SIG-M5 (cell line): ENCODE results near the gene CPNE6.

Experiments
- DNase-seq: peaks from one replicate; lab custom pipeline; 2025; lab: John Stamatoyannopoulos, UW

The CPNE6 gene

GRCh38 chr14:24054646-24055045 lies 16.7 kb upstream of the CPNE6 start:
- DNase-seq = no peak

- DNase-seq = no peak
Measured at GRCh38 chr14:24055971-24056799, 15.2 kb upstream of the CPNE6 start.

- DNase-seq = no peak
Measured at GRCh38 chr14:24056800-24057184, 14.6 kb upstream of the CPNE6 start.

GRCh38 chr14:24057271-24057670 lies 14.1 kb upstream of the CPNE6 start:
- DNase-seq = no peak

GRCh38 chr14:24057867-24058259 lies 13.5 kb upstream of the CPNE6 start:
- DNase-seq = no peak

GRCh38 chr14:24058260-24058950 lies 13.0 kb upstream of the CPNE6 start:
- DNase-seq = no peak

- DNase-seq = no peak
Measured at GRCh38 chr14:24058951-24059475, 12.3 kb upstream of the CPNE6 start.

GRCh38 chr14:24059841-24060388 lies 11.4 kb upstream of the CPNE6 start:
- DNase-seq = no peak

- no peak for DNase-seq
Measured at GRCh38 chr14:24060443-24060842, 10.9 kb upstream of the CPNE6 start.

GRCh38 chr14:24060984-24061913 lies 10.1 kb upstream of the CPNE6 start:
- DNase-seq = no peak

GRCh38 chr14:24062216-24062980 lies 9.0 kb upstream of the CPNE6 start:
- no peak for DNase-seq

GRCh38 chr14:24063263-24063836 lies 8.0 kb upstream of the CPNE6 start:
- DNase-seq = no peak

GRCh38 chr14:24064091-24064795 lies 7.1 kb upstream of the CPNE6 start:
- DNase-seq = no peak

- DNase-seq = no peak
Measured at GRCh38 chr14:24064856-24065255, 6.5 kb upstream of the CPNE6 start.

GRCh38 chr14:24065408-24065807 lies 6.0 kb upstream of the CPNE6 start:
- no peak for DNase-seq

- no peak for DNase-seq
Measured at GRCh38 chr14:24066496-24067132, 4.7 kb upstream of the CPNE6 start.

- DNase-seq = no peak
Measured at GRCh38 chr14:24067133-24068082, 4.0 kb upstream of the CPNE6 start.

- DNase-seq = no peak
Measured at GRCh38 chr14:24068711-24069410, 2.5 kb upstream of the CPNE6 start.
